ENCODE data around the gene TRIM65. TPM values are rescaled to one million over a fixed set of nuclear protein-coding genes. Genes with fewer than 3 reads are reported as not detected.

TRIM65 gene
- total and polyA plus RNA-seq, 2 experiments from 2014 or later: 13.8 to 54.0 TPM

DNA sequence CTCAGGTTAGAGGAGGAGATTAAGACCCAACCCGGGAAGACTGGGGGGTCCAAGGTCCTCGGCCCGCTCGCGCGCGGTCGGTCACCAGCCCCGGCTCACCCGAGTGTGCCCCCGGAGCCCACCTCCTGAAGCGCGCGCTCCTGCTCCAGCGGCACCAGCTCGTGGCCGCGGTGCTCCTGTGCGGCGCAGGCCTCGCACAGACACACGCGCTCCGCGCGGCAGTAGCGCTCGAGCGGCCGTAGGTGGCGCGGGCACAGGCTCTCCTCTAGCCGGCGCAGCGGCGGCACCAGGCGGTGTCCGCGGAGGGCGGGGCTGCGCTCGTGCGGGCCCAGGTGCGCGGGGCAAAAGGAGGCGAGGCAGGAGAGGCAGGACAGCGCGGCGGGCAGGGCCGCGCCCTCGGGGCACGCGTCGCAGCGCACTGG is 19.0 kb downstream of the TRIM65 start:
- Mint-ChIP-seq H3K9me3 (no peaks in the 10 kb centered on the region), H3K4me3 (peak overlapping the region; percentile 72), H3K27me3 (ENCODE audit: insufficient read depth, low read depth, poor library complexity) (peaks cover 40% of the 10 kb centered on the region), H3K4me1 (peaks cover 16% of the 10 kb centered on the region), H3K27ac (no peak overlapping the region), H3K36me3 (ENCODE audit: low read depth) (no peaks in the 10 kb centered on the region; the same call in 2 of the 3 replicates)
- no peaks in the 10 kb centered on the region for H4K20me1 ChIP-seq (replicated peaks; ENCODE audit: insufficient read depth)
- no peak overlapping the region for H3K27ac ChIP-seq (ENCODE audit: low read depth)
- H3K4me3 ChIP-seq: peak overlapping the region; percentile 83
- no peaks in the 10 kb centered on the region for H3K36me3 ChIP-seq (ENCODE audit: insufficient read depth)
- peaks cover 10% of the 10 kb centered on the region; the same call in 1 of the 2 replicates for H3K4me1 ChIP-seq (ENCODE audit: insufficient read depth)
- no peak for TF ChIP-seq STAT1 (IDR thresholded peaks at IDR 0.05; ENCODE audit: unreplicated experiment)
- peak; percentile 45 to 47; a peak in 3 of 4 replicates for TF ChIP-seq CTCF (conservative IDR thresholded peaks at IDR 0.05; ENCODE audit: low read depth in 2 of 2)
- peak overlapping the region; percentile 99 for H2AFZ ChIP-seq
- ATAC-seq: peak; percentile 79
- peaks cover 37% of the 10 kb centered on the region for H3K27me3 ChIP-seq (ENCODE audit: insufficient read depth)
- DNase-seq (ENCODE audit: low spot score): peak; percentile 91
- H3K4me2 ChIP-seq: peak overlapping the region; percentile 97
- H3F3A ChIP-seq (replicated peaks; ENCODE audit: low read depth): peaks cover 29% of the 10 kb centered on the region
- no peaks in the 10 kb centered on the region for H3K79me2 ChIP-seq (replicated peaks; ENCODE audit: insufficient read depth)
- H3K9me2 ChIP-seq (ENCODE audit: insufficient read depth): no peaks in the 10 kb centered on the region

GRCh38 chr17:75876938-75877751 is 19.6 kb downstream of the TRIM65 start:
- peaks cover 29% of the 10 kb centered on the region for H3F3A ChIP-seq (replicated peaks; ENCODE audit: low read depth)
- H3K4me1 ChIP-seq (ENCODE audit: insufficient read depth): peaks cover 16% of the 10 kb centered on the region; the same call in 1 of the 2 replicates
- Mint-ChIP-seq H3K4me1 (peaks cover 16% of the 10 kb centered on the region), H3K27me3 (ENCODE audit: insufficient read depth, low read depth, poor library complexity) (peaks cover 40% of the 10 kb centered on the region), H3K9me3 (no peaks in the 10 kb centered on the region), H3K4me3 (peak overlapping the region; percentile 72), H3K27ac (no peak overlapping the region), H3K36me3 (ENCODE audit: low read depth) (no peaks in the 10 kb centered on the region; the same call in 2 of the 3 replicates)
- ATAC-seq: peak; percentile 7
- H3K36me3 ChIP-seq (ENCODE audit: insufficient read depth): no peaks in the 10 kb centered on the region
- no peaks in the 10 kb centered on the region for H3K79me2 ChIP-seq (replicated peaks; ENCODE audit: insufficient read depth)
- H3K27me3 ChIP-seq (ENCODE audit: insufficient read depth): peaks cover 37% of the 10 kb centered on the region
- no peaks in the 10 kb centered on the region for H4K20me1 ChIP-seq (replicated peaks; ENCODE audit: insufficient read depth)
- no peak overlapping the region for H3K27ac ChIP-seq (ENCODE audit: low read depth)
- DNase-seq (ENCODE audit: low spot score): peak; percentile 45
- peak overlapping the region; percentile 97 for H3K4me2 ChIP-seq
- H2AFZ ChIP-seq: peak overlapping the region; percentile 99
- H3K9me2 ChIP-seq (ENCODE audit: insufficient read depth): no peaks in the 10 kb centered on the region
- H3K4me3 ChIP-seq: peak overlapping the region; percentile 83
- TF ChIP-seq ZNF331 (CRISPR knock-in tag; IDR thresholded peaks at IDR 0.05; ENCODE audit: low read depth) (no peak), CTCF (conservative IDR thresholded peaks at IDR 0.05; ENCODE audit: low read depth in 2 of 2) (peak in 1 of 2 experiments; percentile 13; a peak in 1 of 4 replicates)
